RWPE1 (cell line): Measurements from ENCODE around the gene CACNA2D3.

Experiments used
- CTCF ChIA-PET: fragments of 350-600 bp; sonication (Branson Sonifier 250); formaldehyde crosslinking; extraction: SDS; loops from one replicate; lab custom pipeline; 2021; lab: Yijun Ruan, JAX
- POLR2A ChIA-PET: fragments of 400-600 bp; formaldehyde crosslinking; extraction: SDS; loops from one replicate; lab custom pipeline; 2020; ENCODE audit warnings: antibody characterized with exemption; ENCODE audit not compliant: low non-redundant PET; lab: Yijun Ruan, JAX
- DNase-seq: peaks from one replicate; pipeline ENCODE4 v3.0.0; 2012; ENCODE audit warnings: low spot score
- H3K27ac ChIP-seq: fragments of 450-650 bp; 2 replicates; pipeline ENCODE4 v1.5.1; 2017
- TF ChIP-seq, protein P1 (sequence below): fragments of 450-650 bp; conservative IDR thresholded peaks from 2 replicates; pipeline ENCODE4 v1.5.1; 2017; ENCODE audit warnings: low read depth, mild to moderate bottlenecking

The CACNA2D3 gene

GRCh38 chr3:54134713-54135112 lies 12.4 kb downstream of the CACNA2D3 start:
- POLR2A ChIA-PET, result no interaction called here
- TF ChIP-seq, protein P1, sequence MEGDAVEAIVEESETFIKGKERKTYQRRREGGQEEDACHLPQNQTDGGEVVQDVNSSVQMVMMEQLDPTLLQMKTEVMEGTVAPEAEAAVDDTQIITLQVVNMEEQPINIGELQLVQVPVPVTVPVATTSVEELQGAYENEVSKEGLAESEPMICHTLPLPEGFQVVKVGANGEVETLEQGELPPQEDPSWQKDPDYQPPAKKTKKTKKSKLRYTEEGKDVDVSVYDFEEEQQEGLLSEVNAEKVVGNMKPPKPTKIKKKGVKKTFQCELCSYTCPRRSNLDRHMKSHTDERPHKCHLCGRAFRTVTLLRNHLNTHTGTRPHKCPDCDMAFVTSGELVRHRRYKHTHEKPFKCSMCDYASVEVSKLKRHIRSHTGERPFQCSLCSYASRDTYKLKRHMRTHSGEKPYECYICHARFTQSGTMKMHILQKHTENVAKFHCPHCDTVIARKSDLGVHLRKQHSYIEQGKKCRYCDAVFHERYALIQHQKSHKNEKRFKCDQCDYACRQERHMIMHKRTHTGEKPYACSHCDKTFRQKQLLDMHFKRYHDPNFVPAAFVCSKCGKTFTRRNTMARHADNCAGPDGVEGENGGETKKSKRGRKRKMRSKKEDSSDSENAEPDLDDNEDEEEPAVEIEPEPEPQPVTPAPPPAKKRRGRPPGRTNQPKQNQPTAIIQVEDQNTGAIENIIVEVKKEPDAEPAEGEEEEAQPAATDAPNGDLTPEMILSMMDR, result no peak
- CTCF ChIA-PET, result no interaction called here
- no peak overlapping the region for H3K27ac ChIP-seq
- DNase-seq, result no peak

DNA sequence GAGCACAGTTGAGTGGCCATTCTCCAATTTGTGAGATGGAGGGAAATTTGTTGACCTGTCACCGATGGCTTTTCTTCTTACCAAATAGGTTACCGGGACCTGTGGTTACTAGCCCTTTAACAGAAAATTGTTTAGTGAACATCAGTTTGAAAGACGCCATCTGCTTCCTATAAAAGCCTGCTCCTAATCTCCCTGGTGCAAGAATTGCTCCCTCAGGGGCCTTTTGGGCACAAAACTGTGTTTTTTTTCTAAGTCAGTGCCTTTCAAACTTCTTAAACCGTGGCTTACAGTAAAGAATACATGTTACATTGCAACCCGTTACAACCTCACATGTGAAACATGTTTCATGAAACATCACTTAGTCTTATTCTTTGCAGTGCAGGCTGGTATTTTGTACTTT lies 15.0 kb downstream of the CACNA2D3 start:
- TF ChIP-seq, protein P1, result no peak
- ChIA-PET CTCF (no interaction called here), POLR2A (no interaction called here)
- H3K27ac ChIP-seq, result no peak overlapping the region
- no peak for DNase-seq

DNA sequence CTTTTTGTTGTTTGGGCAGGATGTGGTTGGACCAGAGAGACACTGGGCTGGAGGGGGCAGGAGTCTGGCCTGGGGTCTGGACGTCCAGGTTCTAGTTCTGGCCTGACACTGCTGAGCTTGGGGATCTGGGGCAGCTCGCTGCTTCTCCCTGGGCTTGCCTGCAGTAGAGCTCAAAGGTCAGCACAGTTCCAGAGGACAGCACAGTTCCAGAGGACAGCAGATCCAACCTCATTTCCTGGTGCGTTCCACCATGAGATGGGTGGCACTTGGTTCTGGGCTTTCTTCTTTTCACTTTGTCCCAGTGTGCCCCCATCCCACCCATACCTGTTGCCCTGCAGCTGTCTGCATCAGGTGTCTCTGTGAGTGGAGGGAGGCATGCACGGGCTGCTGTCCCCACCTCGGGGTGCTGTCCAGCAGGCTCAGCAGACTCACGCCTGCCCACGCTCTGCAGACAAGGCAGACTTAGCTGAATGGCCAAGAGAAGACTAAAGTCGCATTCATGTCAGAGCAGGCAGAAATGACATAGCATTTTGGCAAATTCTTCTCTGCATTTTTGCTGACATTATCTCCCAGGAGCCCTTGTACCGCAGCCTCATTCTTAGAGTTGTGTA lies 16.7 kb downstream of the CACNA2D3 start:
- POLR2A ChIA-PET, result no interaction called here
- TF ChIP-seq, protein P1, result no peak
- no peak for DNase-seq
- H3K27ac ChIP-seq, result no peak overlapping the region
- CTCF ChIA-PET, result no interaction called here

GRCh38 chr3:54139630-54140029 lies 17.3 kb downstream of the CACNA2D3 start:
- ChIA-PET CTCF (no interaction called here), POLR2A (no interaction called here)
- H3K27ac ChIP-seq, result no peak overlapping the region
- TF ChIP-seq, protein P1, result no peak
- DNase-seq, result no peak

GRCh38 chr3:54144284-54144683 lies 21.9 kb downstream of the CACNA2D3 start:
- DNase-seq, result no peak
- POLR2A ChIA-PET, result no interaction called here
- CTCF ChIA-PET, result no interaction called here
- no peak overlapping the region for H3K27ac ChIP-seq
- TF ChIP-seq, protein P1, result no peak

DNA sequence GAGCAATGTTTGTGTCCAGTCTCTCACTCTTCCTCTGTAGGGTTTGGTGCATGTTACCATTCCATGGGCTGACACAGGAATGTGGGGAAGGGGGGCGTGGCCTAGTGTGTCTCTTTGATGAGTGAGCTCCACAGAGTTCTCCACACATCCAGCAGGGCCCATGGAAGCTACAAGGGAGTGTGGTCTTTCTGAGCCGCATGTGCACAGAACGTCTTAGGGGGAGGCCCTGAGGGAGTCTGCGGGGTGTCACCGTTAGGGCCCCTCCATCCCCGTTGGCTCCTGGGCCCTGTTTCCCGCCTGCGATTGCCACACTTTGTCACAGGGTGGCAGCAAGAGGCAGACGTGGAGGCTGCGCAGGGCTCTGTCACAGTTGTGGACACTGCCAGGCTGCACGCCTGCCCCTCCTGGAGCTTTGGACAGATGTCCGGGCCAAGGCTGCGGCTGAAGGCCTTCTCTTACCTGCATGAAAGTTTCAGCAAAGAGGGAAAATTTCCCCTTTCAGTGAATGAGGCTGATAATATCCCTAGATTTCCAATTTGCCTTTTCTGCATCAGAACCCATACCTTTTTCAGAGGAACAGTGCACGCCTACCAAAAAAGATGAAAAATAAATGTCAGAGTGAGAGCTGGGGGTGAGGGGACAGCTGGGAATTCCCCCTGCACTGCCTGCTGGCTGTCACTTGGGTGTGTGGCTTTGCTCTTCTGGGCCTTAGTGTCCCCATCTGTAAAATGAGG lies 24.3 kb downstream of the CACNA2D3 start:
- POLR2A ChIA-PET, result no interaction called here
- no peak for DNase-seq
- TF ChIP-seq, protein P1, result peak; percentile 20; the same call in 1 of the 2 replicates
- H3K27ac ChIP-seq, result no peak overlapping the region
- CTCF ChIA-PET, result no interaction called here
